NCI-H510A treated with DMSO at 0.1 percent for 48 hours (cell line): ENCODE data around the gene RALGPS1.

Source experiments
- DNase-seq: peaks from one replicate; lab custom pipeline; 2025; lab: John Stamatoyannopoulos, UW

The RALGPS1 gene

GRCh38 chr9:127122176-127123063, 207.8 kb downstream of the RALGPS1 start, which contains the start of gene ANGPTL2:
Gene ANGPTL2, minus strand, starts transcription at chr9:127122635. Its CDS starts 13,904 bp downstream, at chr9:127108731.
- peak; percentile 94 for DNase-seq

DNA sequence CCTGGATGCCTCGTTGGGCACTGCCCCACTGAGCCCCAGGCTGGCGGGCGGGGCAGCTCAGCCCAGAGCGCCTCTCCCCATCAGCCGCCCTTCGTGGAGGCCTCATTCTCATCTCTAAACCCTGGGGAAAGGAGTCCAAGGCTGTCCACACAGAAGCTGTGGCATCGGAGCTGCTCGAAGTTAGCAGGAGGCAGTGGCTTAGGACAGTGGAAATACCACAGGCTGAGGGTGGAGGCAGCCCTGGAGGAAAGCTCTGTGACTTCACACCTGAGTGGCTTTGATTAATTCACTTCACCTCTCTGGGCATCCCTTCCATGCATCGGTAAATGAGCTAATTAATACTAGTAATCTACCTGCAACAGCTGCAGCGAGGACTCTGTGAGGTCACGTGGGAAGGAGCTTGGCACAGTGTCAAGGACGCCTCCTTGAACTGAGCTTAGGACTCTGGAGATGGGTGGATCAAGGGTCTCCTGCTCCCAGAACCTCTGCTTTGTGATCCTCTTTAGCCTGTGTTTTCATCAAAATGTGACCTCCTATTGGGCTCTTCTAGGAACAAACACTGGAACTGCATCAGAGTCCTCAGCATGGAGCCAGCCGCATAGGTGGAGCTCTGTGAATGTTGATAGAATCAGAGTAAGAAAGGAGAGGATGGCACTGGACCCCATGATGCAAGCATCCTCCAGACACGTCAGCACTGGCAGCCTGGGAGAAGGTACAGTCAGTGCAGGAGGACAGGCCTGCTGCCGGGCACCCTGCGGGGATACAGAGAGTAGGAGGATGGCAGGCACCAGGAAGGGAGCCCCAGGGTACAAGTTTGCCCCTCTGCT, 208.7 kb downstream of the RALGPS1 start:
- DNase-seq: peak; percentile 81

- no peak for DNase-seq
Measured at GRCh38 chr9:127124111-127124531, 209.5 kb downstream of the RALGPS1 start.

GRCh38 chr9:127124792-127125191, 210.2 kb downstream of the RALGPS1 start:
- DNase-seq: no peak

GRCh38 chr9:127126971-127127370, 212.4 kb downstream of the RALGPS1 start:
- DNase-seq: no peak

DNA sequence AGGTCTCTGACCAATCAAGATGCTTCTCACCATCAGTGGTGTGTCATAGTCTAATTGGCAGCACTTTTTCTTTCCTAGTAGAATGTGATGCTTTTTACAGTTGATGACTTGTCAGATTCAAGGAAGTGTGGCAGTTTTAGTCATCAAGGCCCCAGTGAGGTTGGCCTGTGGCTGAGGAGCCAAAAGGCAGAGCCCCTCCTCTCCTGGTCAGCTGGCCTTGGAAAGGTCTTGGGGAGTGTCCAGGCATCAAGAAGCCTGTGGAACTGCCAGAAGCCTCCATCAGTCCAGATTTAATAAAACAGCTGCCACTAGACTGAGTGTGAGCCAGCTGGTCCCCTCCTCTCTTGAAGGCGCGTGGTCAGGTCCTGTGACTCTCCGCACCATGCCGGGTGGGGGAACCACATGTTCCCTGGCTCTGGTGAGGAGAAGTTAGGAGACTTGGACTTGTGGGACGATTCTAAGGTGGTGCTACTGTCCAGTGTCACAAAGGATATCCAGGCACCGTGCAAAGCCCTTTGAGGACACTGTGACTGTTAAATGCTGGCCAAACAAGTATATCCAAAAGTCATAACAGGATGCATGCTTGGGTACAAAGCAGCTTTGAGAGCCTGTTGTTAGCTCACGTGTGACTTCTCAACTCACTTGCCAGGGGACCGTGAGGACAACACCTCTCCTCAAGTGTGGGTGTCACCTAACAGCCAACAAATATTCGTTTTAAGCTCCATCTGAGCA, 213.9 kb downstream of the RALGPS1 start:
- DNase-seq: peak; percentile 65

- DNase-seq: no peak
Measured at GRCh38 chr9:127129073-127129717, 214.6 kb downstream of the RALGPS1 start.

DNA sequence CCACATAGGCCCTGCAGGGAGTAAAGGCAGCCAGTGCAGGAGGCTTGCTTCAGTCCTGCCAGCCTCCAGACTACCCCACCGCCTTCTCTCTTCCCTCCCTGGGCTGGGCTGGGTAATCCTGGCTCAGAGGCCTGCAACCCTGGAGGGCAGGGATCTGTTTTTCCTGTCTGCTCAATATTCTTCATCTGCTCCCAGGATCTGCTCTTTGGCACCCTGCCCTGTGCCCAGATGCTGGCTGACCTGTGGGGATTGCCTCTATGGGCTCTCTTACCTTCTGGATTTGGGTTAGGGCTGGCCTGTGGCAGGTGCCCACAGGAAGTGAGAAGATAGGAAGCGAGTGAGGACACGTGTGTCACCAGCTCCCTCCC, 215.1 kb downstream of the RALGPS1 start:
- DNase-seq: no peak

- DNase-seq: no peak
Measured at GRCh38 chr9:127130235-127130634, 215.7 kb downstream of the RALGPS1 start.

- DNase-seq: peak; percentile 89
Measured at GRCh38 chr9:127130661-127131538, 216.3 kb downstream of the RALGPS1 start.

GRCh38 chr9:127131871-127132270, 217.3 kb downstream of the RALGPS1 start:
- DNase-seq: no peak

- DNase-seq: no peak
Measured at GRCh38 chr9:127132375-127132774, 217.8 kb downstream of the RALGPS1 start.

DNA sequence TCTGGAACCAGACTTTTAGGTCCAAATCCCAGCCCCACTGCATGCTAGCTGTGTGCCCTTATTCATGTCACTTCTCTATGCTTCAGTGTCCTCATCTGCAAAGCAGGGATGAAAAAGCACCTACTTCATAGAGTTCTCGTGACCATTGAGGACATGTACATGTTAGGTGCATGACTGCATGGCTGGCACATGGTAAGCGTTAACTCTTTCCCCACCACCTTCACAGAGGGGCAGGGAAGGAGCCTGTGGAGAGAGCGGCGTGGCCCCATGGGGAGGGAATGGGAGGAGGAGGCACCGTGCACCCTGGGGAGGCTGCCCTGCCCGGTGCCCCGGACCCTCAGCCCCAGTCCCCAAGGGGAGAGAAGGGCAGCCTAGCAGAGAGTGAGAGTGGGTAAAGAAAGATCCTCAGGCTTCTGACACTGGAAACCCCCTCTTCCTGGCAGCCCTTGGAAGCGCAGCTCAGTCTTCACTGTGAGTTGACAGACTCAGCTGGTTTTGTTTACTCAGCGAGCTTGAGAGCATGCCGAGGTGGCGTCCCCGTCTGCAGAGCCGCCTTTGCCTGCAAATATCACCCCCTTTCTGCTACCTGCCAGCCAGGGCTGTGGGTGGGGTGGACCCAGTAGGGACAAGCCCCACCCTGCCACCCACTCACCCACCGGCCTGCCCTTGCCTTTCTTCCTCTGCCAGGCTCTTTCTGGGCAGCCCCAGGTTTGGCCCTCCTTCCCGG, 218.5 kb downstream of the RALGPS1 start:
- DNase-seq: peak; percentile 53

DNA sequence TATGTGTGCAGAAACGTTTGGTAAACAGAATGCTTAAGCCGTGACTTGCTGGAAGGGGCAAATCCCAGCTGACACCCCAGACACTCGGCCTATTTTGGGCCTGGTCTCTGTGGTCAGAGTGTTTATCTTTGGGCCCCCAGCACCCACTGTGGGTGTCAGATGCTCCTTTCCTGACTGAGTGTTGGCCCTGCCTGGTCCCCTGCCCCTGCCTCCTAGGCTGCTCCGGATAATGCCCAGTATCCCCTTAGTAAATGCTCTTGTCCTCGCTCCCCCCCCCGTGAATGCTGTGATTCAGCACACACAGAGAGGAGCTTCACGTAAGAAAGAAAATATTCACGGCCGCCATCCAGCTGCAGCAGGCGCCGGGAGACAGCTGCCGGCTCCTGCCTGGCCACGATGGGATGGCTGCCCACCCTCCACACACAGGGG, 219.2 kb downstream of the RALGPS1 start:
- no peak for DNase-seq

- DNase-seq: no peak
Measured at GRCh38 chr9:127135056-127135745, 220.6 kb downstream of the RALGPS1 start.

DNA sequence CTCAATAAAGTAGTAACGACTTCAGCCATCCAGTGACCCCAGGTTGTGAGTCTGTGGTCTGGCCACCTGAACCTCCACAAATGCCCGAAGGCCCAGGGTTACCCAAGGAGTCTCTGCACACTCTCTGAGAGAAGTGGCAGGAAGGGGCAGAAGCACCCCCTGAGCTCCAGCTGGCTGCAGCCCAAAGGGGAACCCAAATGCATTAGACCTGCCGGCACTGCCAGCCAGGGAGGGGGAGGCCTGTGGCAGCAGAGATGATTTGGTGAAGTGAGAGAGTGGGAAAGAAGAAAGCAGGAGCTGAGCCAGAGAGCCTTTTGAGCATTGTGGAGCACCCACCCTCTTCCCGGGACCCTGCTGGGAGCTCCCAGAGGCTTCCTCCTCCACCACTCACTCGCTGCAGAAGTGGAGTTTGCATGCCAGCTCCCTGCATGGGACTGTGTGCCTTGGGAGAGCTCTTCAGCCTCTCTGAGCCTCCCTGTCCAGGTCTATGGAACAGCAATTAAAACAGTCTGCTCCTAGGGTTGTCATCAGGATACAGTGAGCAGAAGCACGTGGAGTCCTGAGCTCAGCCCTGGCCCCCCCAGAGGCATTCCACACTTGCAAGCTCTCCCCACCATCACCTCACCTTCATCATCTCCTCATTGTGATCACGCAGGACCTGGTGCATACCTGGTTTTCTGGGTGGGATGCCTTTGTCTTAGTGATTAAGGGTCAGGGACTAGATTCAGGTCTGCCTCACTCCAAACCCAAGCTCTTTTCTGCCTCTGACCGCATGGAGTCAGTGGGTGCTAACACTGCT, 221.7 kb downstream of the RALGPS1 start:
- no peak for DNase-seq

- no peak for DNase-seq
Measured at GRCh38 chr9:127136880-127137639, 222.5 kb downstream of the RALGPS1 start.
